ENCODE results near the gene LINGO1. TPM values are rescaled to one million over a fixed set of nuclear protein-coding genes. Genes with fewer than 3 reads are reported as not detected.

The LINGO1 gene
- total and polyA plus RNA-seq, 2 experiments from 2014 or later, result 31.8 to 37.0 TPM

DNA sequence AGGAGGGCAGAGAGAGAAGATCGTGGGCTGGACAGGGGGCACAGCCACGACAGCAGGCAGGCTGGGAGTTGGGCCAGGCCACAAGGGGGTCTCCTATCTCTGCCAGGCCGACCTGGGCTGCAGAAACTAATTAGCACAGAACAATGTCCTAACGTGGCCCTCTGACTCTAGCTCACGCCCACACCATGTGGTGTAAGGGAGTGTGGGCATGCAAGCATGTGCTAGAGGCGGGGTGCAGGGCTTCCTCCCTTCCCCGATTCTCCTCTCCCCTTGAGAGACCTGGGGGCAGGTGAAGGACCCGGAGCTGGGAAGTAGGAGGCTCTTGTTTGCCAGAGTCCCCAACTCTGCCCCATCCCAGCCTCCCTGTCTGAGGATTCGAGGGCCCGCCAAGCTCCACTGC lies 65.5 kb downstream of the LINGO1 start:
- Histone ChIP-seq H3K27ac (no peak overlapping the region), H3K4me3 (no peak overlapping the region), H3K4me1 (ENCODE audit: low read depth) (peaks cover 19% of the 10 kb centered on the region), H3K36me3 (no peaks in the 10 kb centered on the region), H3K9me3 (ENCODE audit: low read depth) (no peaks in the 10 kb centered on the region), H3K27me3 (no peaks in the 10 kb centered on the region)
- DNase-seq (ENCODE audit: low read depth in 1 of 2, low spot score in 1 of 2), result no peak
- TF ChIP-seq, protein P1, sequence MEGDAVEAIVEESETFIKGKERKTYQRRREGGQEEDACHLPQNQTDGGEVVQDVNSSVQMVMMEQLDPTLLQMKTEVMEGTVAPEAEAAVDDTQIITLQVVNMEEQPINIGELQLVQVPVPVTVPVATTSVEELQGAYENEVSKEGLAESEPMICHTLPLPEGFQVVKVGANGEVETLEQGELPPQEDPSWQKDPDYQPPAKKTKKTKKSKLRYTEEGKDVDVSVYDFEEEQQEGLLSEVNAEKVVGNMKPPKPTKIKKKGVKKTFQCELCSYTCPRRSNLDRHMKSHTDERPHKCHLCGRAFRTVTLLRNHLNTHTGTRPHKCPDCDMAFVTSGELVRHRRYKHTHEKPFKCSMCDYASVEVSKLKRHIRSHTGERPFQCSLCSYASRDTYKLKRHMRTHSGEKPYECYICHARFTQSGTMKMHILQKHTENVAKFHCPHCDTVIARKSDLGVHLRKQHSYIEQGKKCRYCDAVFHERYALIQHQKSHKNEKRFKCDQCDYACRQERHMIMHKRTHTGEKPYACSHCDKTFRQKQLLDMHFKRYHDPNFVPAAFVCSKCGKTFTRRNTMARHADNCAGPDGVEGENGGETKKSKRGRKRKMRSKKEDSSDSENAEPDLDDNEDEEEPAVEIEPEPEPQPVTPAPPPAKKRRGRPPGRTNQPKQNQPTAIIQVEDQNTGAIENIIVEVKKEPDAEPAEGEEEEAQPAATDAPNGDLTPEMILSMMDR (IDR thresholded peaks at IDR 0.05; ENCODE audit: low read depth, low read length), result no peak

- H3K9me3 ChIP-seq (ENCODE audit: low read depth), result no peaks in the 10 kb centered on the region
- no peak for DNase-seq (ENCODE audit: low read depth in 1 of 2, low spot score in 1 of 2)
- no peak overlapping the region for H3K4me3 ChIP-seq
- H3K4me1 ChIP-seq (ENCODE audit: low read depth), result peaks cover 19% of the 10 kb centered on the region
- no peak overlapping the region for H3K27ac ChIP-seq
- H3K27me3 ChIP-seq, result no peaks in the 10 kb centered on the region
- H3K36me3 ChIP-seq, result no peaks in the 10 kb centered on the region
- TF ChIP-seq, protein P1 (IDR thresholded peaks at IDR 0.05; ENCODE audit: low read depth, low read length), result no peak
These were observed 66.6 kb downstream of the LINGO1 start for GRCh38 chr15:77566092-77566491.

- Histone ChIP-seq H3K27me3 (no peaks in the 10 kb centered on the region), H3K4me1 (ENCODE audit: low read depth) (peaks cover 19% of the 10 kb centered on the region), H3K4me3 (no peak overlapping the region), H3K27ac (no peak overlapping the region), H3K9me3 (ENCODE audit: low read depth) (no peaks in the 10 kb centered on the region), H3K36me3 (no peaks in the 10 kb centered on the region)
- TF ChIP-seq, protein P1 (IDR thresholded peaks at IDR 0.05; ENCODE audit: low read depth, low read length), result no peak
- DNase-seq (ENCODE audit: low read depth in 1 of 2, low spot score in 1 of 2), result no peak
These were observed 67.3 kb downstream of the LINGO1 start for GRCh38 chr15:77565378-77565915.

DNA sequence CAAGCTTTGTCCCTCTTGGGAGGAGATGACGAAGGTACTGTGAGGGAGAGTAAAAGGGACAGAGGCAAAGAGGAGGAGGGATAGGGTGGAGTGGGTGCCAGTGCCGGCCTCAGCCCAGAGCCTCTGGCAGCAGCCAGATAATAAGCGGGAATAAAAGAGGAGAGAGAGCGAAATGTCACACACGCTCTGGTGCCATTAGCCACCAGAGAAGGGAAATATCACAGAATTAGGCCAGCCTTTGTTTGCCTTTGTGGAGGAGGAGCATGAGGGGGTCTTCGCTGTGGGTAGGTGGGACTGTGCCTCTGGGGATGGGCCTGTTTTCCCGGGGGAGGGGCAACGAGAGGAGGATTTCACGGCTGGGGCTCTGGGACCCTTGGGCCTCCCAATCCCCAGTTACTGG lies 67.8 kb downstream of the LINGO1 start:
- no peak for DNase-seq (ENCODE audit: low read depth in 1 of 2, low spot score in 1 of 2)
- TF ChIP-seq, protein P1 (IDR thresholded peaks at IDR 0.05; ENCODE audit: low read depth, low read length), result no peak
- H3K9me3 ChIP-seq (ENCODE audit: low read depth), result no peaks in the 10 kb centered on the region
- peaks cover 17% of the 10 kb centered on the region for H3K4me1 ChIP-seq (ENCODE audit: low read depth)
- no peak overlapping the region for H3K4me3 ChIP-seq
- no peaks in the 10 kb centered on the region for H3K36me3 ChIP-seq
- H3K27me3 ChIP-seq, result no peaks in the 10 kb centered on the region
- no peak overlapping the region for H3K27ac ChIP-seq

GRCh38 chr15:77564341-77564740 lies 68.4 kb downstream of the LINGO1 start:
- TF ChIP-seq, protein P1 (IDR thresholded peaks at IDR 0.05; ENCODE audit: low read depth, low read length), result no peak
- Histone ChIP-seq H3K27me3 (no peaks in the 10 kb centered on the region), H3K4me3 (no peak overlapping the region), H3K27ac (no peak overlapping the region), H3K9me3 (ENCODE audit: low read depth) (no peaks in the 10 kb centered on the region), H3K36me3 (no peaks in the 10 kb centered on the region), H3K4me1 (ENCODE audit: low read depth) (peaks cover 11% of the 10 kb centered on the region)
- DNase-seq (ENCODE audit: low read depth in 1 of 2, low spot score in 1 of 2), result no peak

Measured in cardiac muscle cell (in vitro differentiated cells and primary cell).